ENCODE measurements around the gene MSH5.
A peak's percentile ranks its signal among the peaks of the same experiment; 100 is the strongest.
"Not testable (repeated sequence)": the region's sequence is repeated elsewhere in the genome, so short reads cannot be mapped to it uniquely, and the experiment has no call there.

Gene MSH5

GRCh38 chr6:31785475-31785874 lies 45.7 kb downstream of the MSH5 start:
- H3K36me3 ChIP-seq, result peaks cover 46 to 70% (median 55%) of the 10 kb centered on the region in 3 donors
- no peaks in the 10 kb centered on the region for H3K4me1 ChIP-seq
- no peak for TF ChIP-seq CTCF (IDR thresholded peaks at IDR 0.05)
- no peak overlapping the region for H3K27ac ChIP-seq
- intact Hi-C loops (cut with DNase I; ENCODE audit: low total_unique reads), result no loop called here
- H3K9me3 ChIP-seq, result no peaks in the 10 kb centered on the region
- H3K27me3 ChIP-seq, result no peaks in the 10 kb centered on the region
- no peak overlapping the region for H3K4me3 ChIP-seq
- DNase-seq, result no peak

GRCh38 chr6:31791324-31792089 lies 51.7 kb downstream of the MSH5 start:
- H3K4me3 ChIP-seq, result no peak overlapping the region
- intact Hi-C loops (cut with DNase I; ENCODE audit: low total_unique reads), result loop anchor here (5.0 kb wide), 1 partner anchor 49 kb away; the partner anchor contains the start of gene MSH5
- no peak for DNase-seq
- peaks cover 4 to 44% (median 10%) of the 10 kb centered on the region in 3 donors for H3K36me3 ChIP-seq
- no peaks in the 10 kb centered on the region for H3K9me3 ChIP-seq
- TF ChIP-seq CTCF (IDR thresholded peaks at IDR 0.05), result peak; percentile 28 to 35
- H3K27me3 ChIP-seq, result no peaks in the 10 kb centered on the region
- H3K4me1 ChIP-seq, result peaks cover 4 to 23% (median 18%) of the 10 kb centered on the region in 4 donors
- no peak overlapping the region for H3K27ac ChIP-seq

GRCh38 chr6:31792090-31792374 lies 52.2 kb downstream of the MSH5 start:
- intact Hi-C loops (cut with DNase I; ENCODE audit: low total_unique reads), result loop anchor here (5.0 kb wide), 1 partner anchor 50 kb away; the partner anchor contains the start of gene MSH5
- Histone ChIP-seq H3K27ac (no peak overlapping the region), H3K27me3 (no peaks in the 10 kb centered on the region)

GRCh38 chr6:31792761-31793171 lies 53.0 kb downstream of the MSH5 start:
- peaks cover 4 to 24% (median 18%) of the 10 kb centered on the region in 4 donors for H3K4me1 ChIP-seq
- no peaks in the 10 kb centered on the region for H3K27me3 ChIP-seq
- TF ChIP-seq CTCF (IDR thresholded peaks at IDR 0.05), result no peak
- no peaks in the 10 kb centered on the region for H3K9me3 ChIP-seq
- intact Hi-C loops (cut with DNase I; ENCODE audit: low total_unique reads), result loop anchor here (5.0 kb wide), 1 partner anchor 50 kb away; the partner anchor contains the start of gene MSH5
- H3K36me3 ChIP-seq, result peaks cover 0 to 47% (median 10%) of the 10 kb centered on the region in 3 donors
- no peak overlapping the region for H3K27ac ChIP-seq
- DNase-seq, result no peak
- H3K4me3 ChIP-seq, result no peak overlapping the region

More at GRCh38 chr6:31792090-31792374, 52.2 kb downstream of the MSH5 start:
- Histone ChIP-seq H3K4me1 (peaks cover 4 to 24% (median 18%) of the 10 kb centered on the region in 4 donors), H3K4me3 (no peak overlapping the region), H3K36me3 (peaks cover 4 to 47% (median 10%) of the 10 kb centered on the region in 3 donors), H3K9me3 (no peaks in the 10 kb centered on the region)
- no peak for DNase-seq
- TF ChIP-seq CTCF (IDR thresholded peaks at IDR 0.05), result no peak

- not testable (repeated sequence) for H3K9me3 ChIP-seq, H3K4me3 ChIP-seq, H3K27me3 ChIP-seq, DNase-seq
- H3K27ac ChIP-seq, result peak overlapping the region; percentile 89 to 93
- H3K4me1 ChIP-seq, result peaks cover 4 to 24% (median 18%) of the 10 kb centered on the region in 4 donors
- intact Hi-C loops (cut with DNase I; ENCODE audit: low total_unique reads), result loop anchor here (5.0 kb wide), 1 partner anchor 52 kb away; the partner anchor contains the start of gene MSH5
- peaks cover 0 to 42% (median 10%) of the 10 kb centered on the region in 3 donors for H3K36me3 ChIP-seq
Measured at GRCh38 chr6:31793927-31794245, 54.1 kb downstream of the MSH5 start.

- Histone ChIP-seq H3K4me1 (peaks cover 4 to 28% (median 18%) of the 10 kb centered on the region in 4 donors), H3K36me3 (peaks cover 0 to 40% (median 10%) of the 10 kb centered on the region in 3 donors), H3K4me3 (peak overlapping the region; percentile 79 to 86), H3K9me3 (no peaks in the 10 kb centered on the region), H3K27ac (peak overlapping the region; percentile 89 to 93), H3K27me3 (no peaks in the 10 kb centered on the region)
- intact Hi-C loops (cut with DNase I; ENCODE audit: low total_unique reads), result loop anchor here (5.0 kb wide), 1 partner anchor 52 kb away; the partner anchor contains the start of gene MSH5
- no peak for DNase-seq
- no peak for TF ChIP-seq CTCF (IDR thresholded peaks at IDR 0.05)
Measured at GRCh38 chr6:31794294-31794865, 54.6 kb downstream of the MSH5 start.
